Amniotic epithelial cell (primary cell): ENCODE measurements around the gene ATP6V1G3.

Experiments used
- DNase-seq: peaks from one replicate; pipeline ENCODE4 v3.0.0-alpha.2; 2010; ENCODE audit warnings: low read depth

The ATP6V1G3 gene

DNA sequence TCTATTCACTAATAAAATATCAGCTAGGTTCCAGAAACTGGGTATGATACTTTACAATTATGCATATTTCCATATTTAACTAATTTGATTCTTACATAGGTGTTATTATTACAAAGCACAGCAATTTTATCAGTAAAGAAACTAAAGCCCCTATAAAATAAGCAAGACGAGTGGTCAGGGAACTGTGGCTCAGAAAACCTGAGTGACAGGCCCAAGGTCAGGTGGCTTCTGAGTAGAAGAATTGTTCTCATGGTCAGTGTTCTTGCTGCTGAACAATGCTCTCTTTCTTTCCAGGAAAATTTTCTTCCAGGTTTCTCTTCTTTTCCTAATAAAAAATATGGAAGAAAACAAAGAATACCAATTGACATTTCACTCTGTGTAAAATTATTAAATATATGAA, 2.2 kb upstream of the ATP6V1G3 start:
- DNase-seq = no peak

GRCh38 chr1:198541737-198542136, 1.3 kb upstream of the ATP6V1G3 start:
- DNase-seq = no peak

DNA sequence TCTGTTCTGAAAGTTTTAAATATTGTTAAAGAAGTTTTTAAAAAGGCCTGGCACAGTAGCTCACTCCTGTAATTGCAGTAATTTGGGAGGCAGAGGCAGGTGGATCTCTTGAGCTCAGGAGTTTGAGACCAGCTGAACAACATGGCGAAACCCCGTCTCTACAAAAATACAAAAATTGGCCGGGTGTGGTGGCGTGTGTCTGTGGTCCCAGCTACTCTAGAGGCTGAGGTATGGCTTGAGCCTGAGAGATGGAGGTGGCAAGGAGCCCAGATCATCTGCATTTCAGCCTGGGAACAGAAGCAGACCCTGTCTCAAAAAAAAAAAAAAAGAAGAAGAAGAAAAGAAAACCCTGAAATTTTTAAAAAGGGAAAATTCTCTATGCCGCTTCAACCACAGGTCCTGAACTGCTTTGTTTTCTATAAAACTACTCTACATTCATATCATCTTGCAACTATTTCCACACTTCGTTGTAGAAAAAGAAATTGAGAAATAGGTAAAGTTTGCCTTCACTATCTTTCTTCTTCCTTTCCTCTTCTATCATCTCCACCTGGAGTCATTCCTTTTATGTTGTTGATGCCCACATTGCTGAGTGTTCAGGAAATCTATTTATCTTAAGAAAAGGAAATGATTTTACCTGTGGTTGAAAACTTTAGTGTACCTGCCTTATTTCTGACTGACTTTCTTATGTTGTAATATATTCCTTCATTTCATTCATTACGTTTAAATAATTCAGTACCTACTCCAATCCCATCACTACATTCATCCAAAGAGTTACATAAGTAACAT, 1.7 kb downstream of the ATP6V1G3 start:
- DNase-seq = no peak

DNA sequence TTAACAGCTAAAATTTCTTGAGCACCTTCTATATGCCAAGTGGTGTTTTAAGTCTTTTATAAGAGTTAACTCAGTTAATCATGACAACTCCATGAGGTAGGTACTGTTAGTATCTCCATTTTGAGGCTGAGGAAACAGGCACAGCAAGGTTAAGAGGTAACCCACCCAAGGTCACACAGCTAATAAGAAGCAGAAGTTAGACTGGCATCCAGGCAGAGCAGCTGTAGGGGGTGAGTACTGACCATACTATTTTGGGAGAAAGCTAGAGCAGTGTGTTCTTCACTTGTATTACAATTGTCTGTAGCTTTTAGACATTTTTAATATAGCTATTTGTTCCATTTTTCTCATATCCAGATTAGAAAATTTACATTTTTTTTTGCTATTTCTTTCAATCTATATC, 4.8 kb downstream of the ATP6V1G3 start:
- no peak for DNase-seq

DNA sequence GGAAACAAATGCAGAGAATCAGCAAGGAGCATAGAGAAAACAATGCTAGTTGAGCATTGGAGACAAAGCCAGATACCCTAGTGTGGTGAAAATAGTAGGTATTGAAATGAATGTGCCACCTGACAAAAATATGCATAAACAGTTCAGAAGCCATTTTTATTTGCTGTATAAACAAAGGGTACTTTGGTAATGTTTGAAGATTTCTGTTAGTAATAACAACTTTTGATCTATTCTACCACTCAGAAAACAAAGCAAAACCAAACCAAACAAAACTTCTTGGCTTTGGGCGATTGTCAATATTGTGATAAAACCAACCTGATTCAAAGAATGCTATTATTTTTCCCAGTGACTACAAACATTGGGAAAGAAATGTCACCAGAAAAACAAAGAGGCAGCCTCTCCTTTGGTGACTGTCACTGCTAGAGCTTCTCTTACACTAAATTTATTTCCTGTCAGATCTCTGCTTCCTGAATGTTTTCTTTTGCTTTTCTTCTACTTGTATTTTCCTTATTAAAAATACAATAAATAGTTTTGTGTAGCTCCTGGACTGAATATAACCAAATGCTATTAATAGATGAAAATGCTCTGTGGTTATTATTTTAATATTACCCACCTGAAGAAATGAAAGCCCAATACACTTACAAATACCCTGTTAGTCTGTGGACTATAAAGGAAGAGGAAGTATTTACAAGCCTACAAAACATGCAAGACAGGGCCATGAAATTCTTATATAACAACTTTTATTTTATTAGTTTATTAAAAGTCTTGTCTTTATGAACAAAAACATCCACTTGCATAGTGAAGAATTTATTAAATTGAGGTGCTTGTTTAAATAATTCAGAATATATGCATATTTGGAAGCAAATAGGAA, 5.7 kb downstream of the ATP6V1G3 start:
- no peak for DNase-seq

DNA sequence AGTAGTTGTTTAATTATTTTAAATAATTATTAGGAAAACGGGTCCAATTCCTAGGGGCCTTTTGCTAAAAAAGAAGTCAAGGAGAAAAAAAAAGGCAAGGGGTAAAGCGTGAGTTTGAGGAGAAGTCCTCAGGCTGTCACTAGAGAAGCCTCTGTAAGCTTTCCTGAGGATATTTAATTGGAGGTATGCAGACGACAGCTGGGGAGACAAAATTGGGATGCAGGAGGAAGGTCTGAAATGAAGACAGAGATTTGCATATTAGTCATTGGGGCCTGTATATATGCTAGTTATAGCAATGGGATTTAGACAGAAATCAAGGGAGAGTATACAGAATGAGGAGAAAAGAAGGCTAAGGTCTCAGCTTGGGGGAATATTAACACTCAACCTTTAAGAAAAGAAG, 8.6 kb downstream of the ATP6V1G3 start:
- DNase-seq = no peak

- no peak for DNase-seq
These were observed 9.5 kb downstream of the ATP6V1G3 start for GRCh38 chr1:198530953-198531352.

DNA sequence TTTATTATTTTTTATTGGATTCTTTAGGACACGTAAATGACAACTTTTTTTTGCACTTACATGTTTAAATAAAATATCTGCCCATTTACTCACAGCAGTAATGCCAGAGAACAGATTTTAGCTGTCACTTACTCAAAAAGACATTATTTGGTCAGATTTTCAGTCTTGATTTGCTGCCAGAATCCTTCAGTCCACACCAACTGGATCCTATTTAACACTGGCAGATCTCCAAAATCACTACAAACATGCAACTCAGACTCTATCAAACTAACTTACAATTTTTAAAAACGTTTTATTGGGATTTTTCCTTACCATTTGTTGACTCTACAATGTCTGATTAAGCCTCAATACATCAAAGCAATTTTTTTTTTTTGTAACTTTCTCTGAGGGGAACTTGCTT, 11.1 kb downstream of the ATP6V1G3 start:
- DNase-seq = peak; percentile 6

GRCh38 chr1:198528364-198528763, 12.1 kb downstream of the ATP6V1G3 start:
- DNase-seq = peak; percentile 60

GRCh38 chr1:198524556-198524955, 15.9 kb downstream of the ATP6V1G3 start:
- no peak for DNase-seq

GRCh38 chr1:198524127-198524526, 16.4 kb downstream of the ATP6V1G3 start:
- peak; percentile 4 for DNase-seq

GRCh38 chr1:198523182-198523950, 17.1 kb downstream of the ATP6V1G3 start:
- DNase-seq = no peak

- DNase-seq = no peak
These were observed 19.8 kb downstream of the ATP6V1G3 start for GRCh38 chr1:198520524-198521254.

DNA sequence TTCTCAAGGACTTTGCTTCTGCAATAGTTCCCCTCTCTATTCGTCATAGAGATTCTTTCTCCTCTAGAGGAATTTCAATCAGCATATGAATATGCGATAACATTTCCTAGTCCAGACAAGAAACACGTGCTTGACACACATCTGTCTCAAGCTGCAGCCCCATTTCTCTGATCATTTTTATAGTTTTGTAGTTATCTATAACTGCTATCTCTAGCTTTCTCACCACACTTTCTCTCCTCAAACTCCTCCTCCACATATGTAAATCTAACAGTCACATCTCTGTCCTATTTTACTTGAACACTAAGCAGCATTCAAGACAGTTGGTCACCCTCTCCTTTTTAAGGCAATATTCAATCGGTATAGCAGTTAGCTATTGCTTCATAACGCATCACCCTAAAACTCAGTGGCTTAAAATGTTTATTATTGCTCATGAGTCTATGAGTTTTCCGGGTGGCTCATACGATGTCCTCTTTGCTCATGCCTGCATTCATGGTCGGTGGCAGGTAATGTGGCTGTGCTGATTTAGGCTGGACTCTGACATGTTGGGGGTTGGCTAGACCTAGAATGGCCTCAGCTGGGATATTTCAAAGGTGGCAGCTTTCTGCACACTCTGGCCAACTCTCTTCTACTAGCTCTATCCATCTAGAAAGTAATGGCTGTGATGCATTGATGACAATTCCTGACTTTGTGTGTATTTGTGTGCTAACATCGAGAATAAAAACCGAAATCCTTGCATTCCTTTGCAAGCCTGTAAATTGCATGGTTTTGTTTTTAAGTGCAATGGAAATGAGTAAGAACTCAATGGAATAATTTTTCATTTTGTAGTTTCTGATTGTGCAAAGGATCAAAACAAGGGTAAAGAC, 20.6 kb downstream of the ATP6V1G3 start:
- no peak for DNase-seq

GRCh38 chr1:198517623-198518199, 22.8 kb downstream of the ATP6V1G3 start:
- DNase-seq = no peak

GRCh38 chr1:198500096-198500495, 40.4 kb downstream of the ATP6V1G3 start:
- no peak for DNase-seq

DNA sequence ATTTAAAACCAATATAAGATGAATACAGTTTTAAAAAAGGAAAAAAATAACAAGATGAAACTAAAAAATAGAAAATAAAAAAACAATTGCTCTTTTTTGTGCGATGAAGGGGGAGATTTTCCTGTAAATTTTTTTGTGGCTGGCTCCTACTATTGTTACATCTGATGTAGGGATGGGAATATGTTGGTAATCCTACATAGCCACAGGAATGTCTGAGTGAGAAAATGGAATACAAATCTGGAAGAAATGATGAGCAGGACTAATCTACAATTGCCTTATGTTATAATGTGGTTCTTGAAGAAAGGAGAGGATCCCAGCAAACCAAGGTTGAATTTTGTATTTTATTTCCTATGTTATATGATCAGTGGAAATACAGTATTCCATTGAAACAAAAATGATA, 40.9 kb downstream of the ATP6V1G3 start:
- DNase-seq = peak; percentile 60

- peak; percentile 36 for DNase-seq
These were observed 41.6 kb downstream of the ATP6V1G3 start for GRCh38 chr1:198498881-198499280.

GRCh38 chr1:198498103-198498385, 42.4 kb downstream of the ATP6V1G3 start:
- no peak for DNase-seq

DNA sequence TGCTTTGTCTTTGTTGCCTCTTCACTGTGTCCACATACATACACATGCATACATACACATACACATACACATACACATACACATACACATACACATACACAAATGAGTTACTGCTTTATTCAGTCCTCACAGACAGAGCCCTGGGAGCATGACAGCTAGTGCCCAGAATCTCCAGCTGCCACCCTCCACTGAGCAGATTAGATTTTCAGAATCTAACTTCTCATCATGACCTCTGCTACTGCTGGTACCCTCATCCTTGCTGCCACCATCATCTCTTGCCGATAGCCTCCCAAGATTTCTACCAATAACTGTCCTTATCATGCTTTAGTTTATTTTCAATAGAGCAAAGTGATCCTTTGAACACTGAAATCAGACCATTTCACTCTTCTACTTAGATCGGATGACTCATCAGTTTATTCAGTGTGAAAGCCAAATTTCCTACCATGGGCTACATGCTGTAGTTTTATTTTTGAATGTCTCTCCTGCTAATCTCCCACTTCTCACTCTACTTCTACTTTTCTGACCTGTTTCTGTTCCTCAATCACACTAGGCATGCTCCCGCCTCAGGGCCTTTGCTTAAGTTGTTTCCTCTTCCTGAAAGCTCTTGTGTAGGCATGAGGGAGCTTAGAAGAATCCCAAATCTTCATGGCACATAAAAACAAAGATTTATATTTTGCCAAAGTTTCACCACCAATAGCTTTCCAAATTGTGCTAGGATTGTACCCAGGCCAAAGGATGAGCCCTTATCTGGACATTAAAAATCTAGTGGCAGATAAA, 43.0 kb downstream of the ATP6V1G3 start:
- peak; percentile 16 for DNase-seq
